ENCODE data around the gene MNX1.

The MNX1 gene

GRCh38 chr7:156964971-156965370, 45.5 kb downstream of the MNX1 start:
- H3K27ac Mint-ChIP-seq: no peak overlapping the region
- no peaks in the 10 kb centered on the region for H3K9me3 Mint-ChIP-seq
- no peak overlapping the region for H3K4me3 Mint-ChIP-seq
- DNase-seq (ENCODE audit: low spot score): no peak
- H3K36me3 Mint-ChIP-seq (ENCODE audit: low read depth): peaks cover 63% of the 10 kb centered on the region
- H3K27me3 Mint-ChIP-seq (ENCODE audit: low read depth): no peaks in the 10 kb centered on the region
- H3K4me1 Mint-ChIP-seq (ENCODE audit: low read depth): no peaks in the 10 kb centered on the region

- Mint-ChIP-seq H3K36me3 (ENCODE audit: low read depth) (peaks cover 63% of the 10 kb centered on the region), H3K27ac (no peak overlapping the region), H3K27me3 (ENCODE audit: low read depth) (no peaks in the 10 kb centered on the region), H3K4me3 (no peak overlapping the region), H3K9me3 (no peaks in the 10 kb centered on the region), H3K4me1 (ENCODE audit: low read depth) (no peaks in the 10 kb centered on the region)
- DNase-seq (ENCODE audit: low spot score): no peak
These were observed 47.0 kb downstream of the MNX1 start for GRCh38 chr7:156963472-156963871.

- H3K4me3 Mint-ChIP-seq: no peak overlapping the region
These were observed 47.6 kb downstream of the MNX1 start for GRCh38 chr7:156962897-156963296.

GRCh38 chr7:156962145-156962544, 48.3 kb downstream of the MNX1 start:
- no peaks in the 10 kb centered on the region for H3K4me1 Mint-ChIP-seq (ENCODE audit: low read depth)
- H3K27me3 Mint-ChIP-seq (ENCODE audit: low read depth): no peaks in the 10 kb centered on the region
- H3K4me3 Mint-ChIP-seq: no peak overlapping the region
- H3K27ac Mint-ChIP-seq: no peak overlapping the region
- H3K36me3 Mint-ChIP-seq (ENCODE audit: low read depth): peaks cover 65% of the 10 kb centered on the region
- no peak for DNase-seq (ENCODE audit: low spot score)
- no peaks in the 10 kb centered on the region for H3K9me3 Mint-ChIP-seq

More at GRCh38 chr7:156962897-156963296, 47.6 kb downstream of the MNX1 start:
- Mint-ChIP-seq H3K36me3 (ENCODE audit: low read depth) (peaks cover 64% of the 10 kb centered on the region), H3K9me3 (no peaks in the 10 kb centered on the region), H3K27ac (no peak overlapping the region), H3K27me3 (ENCODE audit: low read depth) (no peaks in the 10 kb centered on the region), H3K4me1 (ENCODE audit: low read depth) (no peaks in the 10 kb centered on the region)
- DNase-seq (ENCODE audit: low spot score): no peak

DNA sequence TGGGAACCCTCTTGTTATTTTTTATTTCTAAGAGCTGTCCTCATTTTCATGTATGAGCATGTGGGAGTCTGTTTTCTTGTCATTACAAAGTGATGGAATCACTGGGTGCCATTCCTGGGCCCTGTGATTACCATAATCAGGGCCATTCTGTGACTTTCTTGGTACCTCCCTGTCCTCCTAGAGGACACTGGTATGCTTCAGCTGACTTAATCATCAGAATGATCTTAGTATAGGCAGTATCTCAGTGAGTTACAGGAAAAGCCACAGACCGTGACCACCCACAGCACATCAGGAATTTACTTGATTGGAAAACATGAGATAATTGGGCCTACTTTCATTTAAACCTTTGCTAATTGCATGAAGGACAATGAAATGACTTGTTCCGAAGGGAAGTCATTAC, 53.7 kb downstream of the MNX1 start:
- H3K9me3 Mint-ChIP-seq: no peaks in the 10 kb centered on the region
- H3K27ac Mint-ChIP-seq: no peak overlapping the region
- no peaks in the 10 kb centered on the region for H3K27me3 Mint-ChIP-seq (ENCODE audit: low read depth)
- no peak overlapping the region for H3K4me3 Mint-ChIP-seq
- DNase-seq (ENCODE audit: low spot score): no peak
- peaks cover 70% of the 10 kb centered on the region for H3K36me3 Mint-ChIP-seq (ENCODE audit: low read depth)
- H3K4me1 Mint-ChIP-seq (ENCODE audit: low read depth): peaks cover 9% of the 10 kb centered on the region

DNA sequence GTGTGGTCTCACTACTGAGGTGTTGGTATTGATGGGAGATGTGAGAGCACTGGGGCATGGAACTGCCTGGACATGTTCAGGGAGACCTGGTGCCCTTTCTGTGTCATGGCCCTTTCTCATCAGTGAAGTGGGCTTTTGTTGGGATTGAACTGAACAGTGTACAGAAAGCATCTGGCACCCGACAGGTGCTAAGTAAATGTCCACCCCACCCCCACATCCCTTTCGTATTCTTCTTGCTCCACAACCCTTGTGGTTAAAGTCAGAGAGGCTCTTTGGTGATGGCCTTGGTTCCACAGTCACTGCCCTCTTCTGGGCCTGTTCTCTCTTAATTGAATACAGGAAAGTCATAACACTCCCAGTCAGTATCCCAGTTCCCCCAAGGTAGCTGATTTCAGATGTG, 55.5 kb downstream of the MNX1 start:
- peaks cover 58% of the 10 kb centered on the region for H3K36me3 Mint-ChIP-seq (ENCODE audit: low read depth)
- no peaks in the 10 kb centered on the region for H3K27me3 Mint-ChIP-seq (ENCODE audit: low read depth)
- H3K4me3 Mint-ChIP-seq: no peak overlapping the region
- no peak for DNase-seq (ENCODE audit: low spot score)
- peaks cover 22% of the 10 kb centered on the region for H3K4me1 Mint-ChIP-seq (ENCODE audit: low read depth)
- H3K9me3 Mint-ChIP-seq: no peaks in the 10 kb centered on the region
- no peak overlapping the region for H3K27ac Mint-ChIP-seq
